Measurements from ENCODE around the gene TSPAN9.

GRCh38 chr12:3160081-3160480 is 82.9 kb downstream of the TSPAN9 start:
- TF ChIP-seq RCOR1 (IDR thresholded peaks at IDR 0.05; ENCODE audit: insufficient replicate concordance, low read length) = no peak
- no peak for TF ChIP-seq CTCF (conservative IDR thresholded peaks at IDR 0.05; ENCODE audit: low read depth, low read length)
- no peak for TF ChIP-seq NFE2L2 (IDR thresholded peaks at IDR 0.05; ENCODE audit: low read depth, low read length)
- TF ChIP-seq POLR2A (IDR thresholded peaks at IDR 0.05; ENCODE audit: low read depth, low read length) = no peak
